K562 (cell line): ENCODE measurements around the gene SLC16A1. TPM values are rescaled to one million over a fixed set of nuclear protein-coding genes. Genes with fewer than 3 reads are reported as not detected.
"Not testable (repeated sequence)": the region's sequence is repeated elsewhere in the genome, so short reads cannot be mapped to it uniquely, and the experiment has no call there.

Experiments used
- ATAC-seq: fragments of 200-7000 bp; cut with Tn5 transposase; 3 replicates; pipeline ENCODE4 v1.9.1; 2020; ENCODE audit warnings: moderate library complexity
- BruUV-seq: library from RNA; stranded (reverse); fragments of 400-500 nt; replicated peaks from 2 replicates; lab custom pipeline; 2021; lab: Mats Ljungman, UMichigan
- CTCF ChIA-PET: fragments of 300-600 bp; formaldehyde crosslinking; extraction: SDS; loops from one replicate; lab custom pipeline; 2021; ENCODE audit warnings: low intra/inter-chr PET ratio; lab: Yijun Ruan, JAX
- POLR2A ChIA-PET: fragments of 300-600, 350-650 bp; sonication (Branson Sonifier 250); formaldehyde crosslinking; extraction: SDS; loops from one replicate; lab custom pipeline; 2021; ENCODE audit warnings: antibody characterized with exemption, inconsistent platforms; lab: Yijun Ruan, JAX
- DNase-seq, 4 experiments: peaks; one replicate each; pipeline versions ENCODE4 v3.0.0 to v3.0.0-alpha.2; 2011 to 2018; ENCODE audit warnings: low spot score in 3 of 4, mixed read lengths in 3 of 4; ENCODE audit errors: extremely low read depth in 1 of 4
- FAIRE-seq: peaks from 2 replicates; lab custom pipeline; 2011; peaks lifted over from hg19 to GRCh38; lab: Jason Lieb, UNC
- H2AFZ ChIP-seq: 2 replicates; pipeline ENCODE4 v1.6.0; 2011; ENCODE audit warnings: low read depth, low read length, control low read depth, inconsistent platforms
- H3K27ac ChIP-seq: fragments of 200-600 bp; 3 replicates; pipeline ENCODE4 v1.8.0; 2011; ENCODE audit warnings: low read depth, mild to moderate bottlenecking, control low read depth, inconsistent platforms, low read length, moderate library complexity, mixed read lengths; ENCODE audit errors: extremely low read depth
- H3K27me3 ChIP-seq, 2 experiments: fragments of 300-600 bp in 1 of 2; 2 replicates in 1 of 2; 3 replicates in 1 of 2; pipeline versions ENCODE4 v1.6.0 to v1.8.0; 2011; ENCODE audit warnings: inconsistent platforms in 2 of 2, low read length in 2 of 2, mild to moderate bottlenecking in 1 of 2, mixed read lengths in 1 of 2, moderate library complexity in 1 of 2; ENCODE audit not compliant: control insufficient read depth in 2 of 2, insufficient read depth in 2 of 2
- H3K36me3 ChIP-seq: fragments of 300-600 bp; 3 replicates; pipeline ENCODE4 v1.8.0; 2011; ENCODE audit warnings: mild to moderate bottlenecking, low read length, inconsistent platforms; ENCODE audit not compliant: control insufficient read depth, insufficient read depth
- H3K4me1 ChIP-seq, 2 experiments: fragments of 200-600 bp in 1 of 2; replicated peaks in 1 of 2; 2 replicates in 1 of 2; 3 replicates in 1 of 2; pipeline versions ENCODE4 v1.5.1 to v1.8.0; 2011; ENCODE audit warnings: inconsistent platforms in 2 of 2, low read length in 2 of 2, mild to moderate bottlenecking in 1 of 2, mixed read lengths in 1 of 2, moderate library complexity in 1 of 2; ENCODE audit not compliant: control insufficient read depth in 2 of 2, insufficient read depth in 2 of 2
- H3K4me2 ChIP-seq: 2 replicates; pipeline ENCODE4 v1.6.1; 2011; ENCODE audit warnings: low read length, control low read depth, inconsistent platforms, mixed read lengths; ENCODE audit not compliant: insufficient read depth
- H3K4me3 ChIP-seq: fragments of 200-600 bp; sonication (generic), shearing (Covaris generic); 2 replicates; pipeline ENCODE4 v1.5.1; 2016; ENCODE audit warnings: control low read depth, inconsistent platforms
- H3K79me2 ChIP-seq: fragments of 200-600 bp; 3 replicates; pipeline ENCODE4 v1.8.0; 2011; ENCODE audit warnings: low read length, inconsistent platforms; ENCODE audit not compliant: control insufficient read depth, insufficient read depth
- H3K9ac ChIP-seq, 2 experiments: 2 replicates each; pipeline versions ENCODE4 v1.6.0 to v1.6.1; 2011; ENCODE audit warnings: low read depth in 2 of 2, low read length in 2 of 2, control low read depth in 1 of 2, inconsistent platforms in 1 of 2, mild to moderate bottlenecking in 1 of 2, mixed read lengths in 1 of 2; ENCODE audit not compliant: insufficient read depth in 1 of 2
- H3K9me1 ChIP-seq: one replicate; pipeline ENCODE4 v1.6.0; 2011; ENCODE audit warnings: inconsistent platforms, mild to moderate bottlenecking, low read length, moderate library complexity; ENCODE audit not compliant: control insufficient read depth, insufficient read depth
- H3K9me3 ChIP-seq: replicated peaks from 2 replicates; pipeline ENCODE4 v1.5.1; 2011; ENCODE audit warnings: low read depth, low read length, inconsistent platforms; ENCODE audit not compliant: control insufficient read depth, insufficient read depth
- H4K20me1 ChIP-seq: replicated peaks from 2 replicates; pipeline ENCODE4 v1.6.1; 2011; ENCODE audit warnings: low read length, inconsistent platforms, mixed read lengths; ENCODE audit not compliant: control insufficient read depth, insufficient read depth
- ATF3 ChIP-seq, 2 experiments: fragments of 450-650 bp in 1 of 2; sonication (generic) in 1 of 2; formaldehyde crosslinking in 1 of 2; IDR thresholded peaks in 1 of 2; conservative IDR thresholded peaks in 1 of 2; 2 replicates each; pipeline versions ENCODE4 v1.6.1 to v1.8.1; 2016 to 2023; ENCODE audit warnings: mild to moderate bottlenecking in 2 of 2, moderate library complexity in 2 of 2, inconsistent platforms in 1 of 2, missing genetic modification reagents in 1 of 2
- CEBPB ChIP-seq: fragments of 450-650 bp; IDR thresholded peaks from 2 replicates; pipeline ENCODE4 v1.6.1; 2016; ENCODE audit warnings: missing genetic modification characterization, missing compliant biosample characterization
- CEBPG ChIP-seq, 3 experiments: fragments of 200-800 bp in 1 of 3; sonication (Bioruptor generic) in 1 of 3; sonication (generic) in 1 of 3; formaldehyde crosslinking in 1 of 3; IDR thresholded peaks in 2 of 3; conservative IDR thresholded peaks in 1 of 3; 2 replicates each; pipeline versions ENCODE4 v1.6.1 to v1.8.0; 2016 to 2022; ENCODE audit warnings: missing compliant biosample characterization in 2 of 3, missing genetic modification characterization in 2 of 3, mild to moderate bottlenecking in 1 of 3, missing genetic modification reagents in 1 of 3
- NR2C1 ChIP-seq, 2 experiments: fragments of 450-650 bp; IDR thresholded peaks; 2 replicates each; pipeline ENCODE4 v1.6.1; 2017; ENCODE audit warnings: mild to moderate bottlenecking in 2 of 2, antibody characterized with exemption in 1 of 2, inconsistent platforms in 1 of 2, missing compliant biosample characterization in 1 of 2, missing genetic modification characterization in 1 of 2
- TRIM24 ChIP-seq, 2 experiments: fragments of 450-650 bp; IDR thresholded peaks; 2 replicates each; pipeline ENCODE4 v1.6.1; 2016
- ZNF384 ChIP-seq: IDR thresholded peaks from 2 replicates; pipeline ENCODE4 v1.6.1; 2012; ENCODE audit warnings: low read depth, low read length, improper control_type of control experiment
- WGBS: fragments of 100-300 bp; shearing (Covaris generic); methylation state at CpG from one replicate; pipeline ENCODE4 v1.1.6; 2016; ENCODE audit warnings: low coverage, mixed read lengths; ENCODE audit not compliant: insufficient coverage; ENCODE audit errors: missing lambda C conversion rate; 5-methylcytosine and 5-hydroxymethylcytosine counted together
- in situ Hi-C: fragments of 300-500 bp; cut with MboI; formaldehyde crosslinking; loops from 4 replicates; pipeline ENCODE4 v1.15.0; 2018; ENCODE audit warnings: inconsistent platforms, mixed read lengths
- intact Hi-C: fragments of 100-400 bp; cut with micrococcal nuclease; formaldehyde crosslinking; loops from 2 replicates; pipeline ENCODE4 v1.14.2; 2022
- polyA plus RNA-seq, 8 experiments: library from polyadenylated mRNA; depleted of rRNA in 4 of 8; stranded (reverse) in 5 of 8; unstranded in 3 of 8; fragments of >200 nt; fragmentation: Nextera tagmentation in 2 of 8; fragmentation: Illumina TruSeq in 1 of 8; extraction: Ambion mirVana in 2 of 8; extraction: Trizol in 1 of 8; gene quantifications; 2 replicates each; pipeline versions ENCODE4 v1.2.1 to v1.2.3, GENCODE V29; 2011 to 2014; ENCODE audit warnings: inconsistent platforms in 1 of 8, missing spikeins in 1 of 8
- total RNA-seq, 7 experiments: library from RNA; depleted of rRNA in 6 of 7; stranded (reverse); fragments of >200 nt in 6 of 7; fragmentation: Illumina TruSeq in 2 of 7; extraction: Trizol in 2 of 7; gene quantifications; 2 replicates each; pipeline versions ENCODE4 v1.2.1 to v1.2.3, GENCODE V29; 2011 to 2021; ENCODE audit warnings: low replicate concordance in 1 of 7

The SLC16A1 gene
- total and polyA plus RNA-seq, 9 of the 15 experiments (the other 6 are each of a cell fraction or from before 2014, with no cell fraction given) = 73.1 to 244 (median 117) TPM

GRCh38 chr1:112995021-112995420 lies 39.0 kb upstream of the SLC16A1 start:
- intact Hi-C loops; H2AFZ ChIP-seq; FAIRE-seq; H3K79me2 ChIP-seq; in situ Hi-C loops; ATAC-seq; H3K4me1 ChIP-seq; H3K9me3 ChIP-seq; H3K4me2 ChIP-seq; BruUV-seq; H3K9ac ChIP-seq; H3K27me3 ChIP-seq; H3K4me3 ChIP-seq; H3K27ac ChIP-seq; H4K20me1 ChIP-seq; H3K9me1 ChIP-seq; CTCF ChIA-PET; H3K36me3 ChIP-seq; DNase-seq; TF ChIP-seq ATF3 (CRISPR knock-in tag; conservative IDR thresholded peaks at IDR 0.05); NR2C1 (IDR thresholded peaks at IDR 0.05): not testable (repeated sequence)
- POLR2A ChIA-PET = interaction anchor here (0.8 kb wide), 1 partner anchor 55 kb away, joined by 3 read pairs; no protein-coding TSS in a partner anchor
- 57% methylated on average over 8 of the region's 9 CpGs for WGBS
- TF ChIP-seq ATF3 (IDR thresholded peaks at IDR 0.05) (peak; percentile 75), CEBPB (peak; percentile 43; the same call in 1 of the 2 replicates), TRIM24 (IDR thresholded peaks at IDR 0.05) (peak in 1 of 2 experiments; percentile 43; a peak in 2 of 4 replicates), ZNF384 (peak; percentile 50), NR2C1 (tag; IDR thresholded peaks at IDR 0.05) (0 out of 2 replicates have a peak, but pooled peaks have one; percentile 27), CEBPG (CRISPR knock-in tag; IDR thresholded peaks at IDR 0.05) (peak; percentile 62), CEBPG (tag; conservative IDR thresholded peaks at IDR 0.05 in 1 of 2, IDR thresholded peaks at IDR 0.05 in 1 of 2) (peak; percentile 40 to 82; a peak in 2 of 4 replicates)
